Gastroesophageal sphincter (tissue), 4 donors: ENCODE results near the gene NLGN4X. TPM values are rescaled to one million over a fixed set of nuclear protein-coding genes. Genes with fewer than 3 reads are reported as not detected.

ENCODE experiments used
- ATAC-seq: fragments of 150-250 bp; one replicate; pipeline ENCODE4 v1.9.1; 2016; ENCODE audit warnings: mild to moderate bottlenecking, moderate library complexity
- H3K27ac ChIP-seq, 4 donors: fragments of 200-600 bp; sonication (generic) in 3 of 4; 1 replicate in 3 of 4; 2 replicates in 1 of 4; pipeline ENCODE4 v1.5.1; 2016 to 2019
- H3K27me3 ChIP-seq: fragments of 200-600 bp; sonication (generic); one replicate; pipeline ENCODE4 v1.5.1; 2019
- H3K36me3 ChIP-seq, 2 donors: fragments of 200-600 bp; sonication (generic); one replicate each; pipeline ENCODE4 v1.5.1; 2019; ENCODE audit warnings: control low read depth in 1 of 2
- H3K4me1 ChIP-seq, 3 donors: fragments of 200-600 bp; sonication (generic); 1 replicate in 2 of 3; 2 replicates in 1 of 3; pipeline ENCODE4 v1.5.1; 2016 to 2019; ENCODE audit warnings: control low read depth in 2 of 3
- H3K4me3 ChIP-seq, 2 donors: fragments of 200-600 bp; sonication (generic); one replicate each; pipeline ENCODE4 v1.5.1; 2019; ENCODE audit warnings: mild to moderate bottlenecking in 1 of 2, moderate library complexity in 1 of 2
- H3K9me3 ChIP-seq, 3 donors: fragments of 200-600 bp; sonication (generic); one replicate each; pipeline ENCODE4 v1.5.1; 2017 to 2019; ENCODE audit warnings: control low read depth in 2 of 3
- CTCF ChIP-seq, 4 experiments: fragments of 200-600 bp in 2 of 4; fragments of 450-650 bp in 2 of 4; sonication (generic) in 1 of 4; IDR thresholded peaks; one replicate each; pipeline ENCODE4 v1.5.1; 2017 to 2019; ENCODE audit warnings: antibody characterized with exemption in 4 of 4, mild to moderate bottlenecking in 2 of 4, moderate library complexity in 2 of 4
- EP300 ChIP-seq: sonication (generic); formaldehyde crosslinking; IDR thresholded peaks from one replicate; pipeline ENCODE4 v1.6.1; 2017; ENCODE audit warnings: antibody characterized with exemption, mild to moderate bottlenecking
- POLR2A ChIP-seq, 2 donors: fragments of 450-650 bp; IDR thresholded peaks; one replicate each; pipeline ENCODE4 v1.6.1; 2017; ENCODE audit warnings: antibody characterized with exemption in 2 of 2, mild to moderate bottlenecking in 2 of 2, moderate library complexity in 1 of 2
- POLR2AphosphoS5 ChIP-seq: sonication (generic); formaldehyde crosslinking; IDR thresholded peaks from one replicate; pipeline ENCODE4 v1.6.1; 2017; ENCODE audit warnings: antibody characterized with exemption
- WGBS, 2 donors: methylation state at CpG; one replicate each; pipeline ENCODE4 v1.1.5; 2018; ENCODE audit warnings: low coverage in 1 of 2; 5-methylcytosine and 5-hydroxymethylcytosine counted together
- total RNA-seq, 4 donors: library from RNA; depleted of rRNA; stranded (reverse); fragments of >200 nt; gene quantifications; one replicate each; pipeline ENCODE4 v1.1.0, GENCODE V29; 2016

The NLGN4X gene
- total RNA-seq, 4 donors from 2014 or later = 2.0 to 6.7 (median 4.7) TPM

DNA sequence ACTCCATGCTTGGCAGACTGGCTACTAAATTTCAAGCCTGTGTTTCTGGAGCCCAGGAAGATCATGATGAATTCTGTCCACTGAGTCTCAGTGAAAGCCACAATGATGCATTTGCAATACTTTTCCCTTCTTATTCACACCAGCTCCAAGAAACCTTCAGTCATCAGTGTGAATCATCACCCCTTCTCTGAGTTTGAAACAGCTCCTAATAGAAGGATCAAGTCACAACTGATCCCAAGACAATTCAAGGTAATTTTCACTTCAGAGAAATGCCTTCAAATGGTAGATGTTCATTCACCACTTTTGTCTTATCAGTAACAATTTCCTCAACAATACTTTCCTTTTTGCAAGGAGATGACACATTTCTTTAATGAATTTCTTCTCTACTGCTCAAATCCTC is 257.4 kb downstream of the NLGN4X start:
- H3K9me3 ChIP-seq = no peaks in the 10 kb centered on the region
- TF ChIP-seq EP300 = no peak
- no peak for TF ChIP-seq POLR2A (IDR thresholded peaks at IDR 0.05)
- TF ChIP-seq CTCF (IDR thresholded peaks at IDR 0.05) = no peak
- no peak for TF ChIP-seq POLR2AphosphoS5
- H3K4me1 ChIP-seq = no peaks in the 10 kb centered on the region
- no peaks in the 10 kb centered on the region for H3K27me3 ChIP-seq
- H3K27ac ChIP-seq = no peak overlapping the region
- ATAC-seq = no peak
- no peaks in the 10 kb centered on the region for H3K36me3 ChIP-seq
- H3K4me3 ChIP-seq = no peak overlapping the region

DNA sequence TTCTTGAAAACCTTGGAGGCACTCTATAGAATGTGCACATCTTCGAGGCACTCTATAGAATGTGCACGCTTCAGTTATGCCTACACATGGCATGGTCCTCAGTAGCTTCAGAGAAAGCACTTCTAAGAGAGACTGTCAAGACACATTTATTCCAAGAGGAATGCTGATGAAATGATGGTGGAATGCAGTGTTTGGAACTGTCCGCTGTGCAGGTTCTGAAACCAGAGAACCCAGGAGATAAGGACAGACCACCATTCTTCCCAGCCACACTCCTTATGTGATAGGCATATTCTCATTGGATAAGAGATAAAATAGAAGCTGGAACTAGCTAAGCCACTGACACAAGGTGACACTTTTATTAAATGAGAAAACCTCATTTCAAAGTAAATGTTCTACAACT is 263.3 kb downstream of the NLGN4X start:
- H3K9me3 ChIP-seq = no peaks in the 10 kb centered on the region
- WGBS, 2 donors = 86 to 94% methylated on average over 2 of the region's 3 CpGs
- no peak for ATAC-seq
- TF ChIP-seq CTCF (IDR thresholded peaks at IDR 0.05) = no peak
- no peak for TF ChIP-seq POLR2A (IDR thresholded peaks at IDR 0.05)
- no peak for TF ChIP-seq POLR2AphosphoS5
- TF ChIP-seq EP300 = no peak
- no peak overlapping the region for H3K4me3 ChIP-seq
- H3K36me3 ChIP-seq = no peaks in the 10 kb centered on the region
- no peaks in the 10 kb centered on the region for H3K4me1 ChIP-seq
- no peak overlapping the region for H3K27ac ChIP-seq
- no peaks in the 10 kb centered on the region for H3K27me3 ChIP-seq

GRCh38 chrX:5959286-5959685 is 269.4 kb downstream of the NLGN4X start:
- 60 to 73% methylated on average over 1 to 2 of the region's 2 CpGs for WGBS, 2 donors
- Histone ChIP-seq H3K4me3 (no peak overlapping the region), H3K36me3 (no peaks in the 10 kb centered on the region), H3K27me3 (no peaks in the 10 kb centered on the region), H3K27ac (no peak overlapping the region), H3K4me1 (no peaks in the 10 kb centered on the region), H3K9me3 (no peaks in the 10 kb centered on the region)
- TF ChIP-seq POLR2AphosphoS5 = no peak
- no peak for TF ChIP-seq EP300
- no peak for TF ChIP-seq CTCF (IDR thresholded peaks at IDR 0.05)
- no peak for TF ChIP-seq POLR2A (IDR thresholded peaks at IDR 0.05)
- ATAC-seq = no peak

GRCh38 chrX:5958523-5958922 is 270.1 kb downstream of the NLGN4X start:
- no peak overlapping the region for H3K27ac ChIP-seq
- no peaks in the 10 kb centered on the region for H3K27me3 ChIP-seq
- no peaks in the 10 kb centered on the region for H3K9me3 ChIP-seq
- H3K4me3 ChIP-seq = no peak overlapping the region
- H3K36me3 ChIP-seq = no peaks in the 10 kb centered on the region
- no peaks in the 10 kb centered on the region for H3K4me1 ChIP-seq
- WGBS, 2 donors = 73 to 77% methylated on average over 2 of the region's 2 CpGs
- TF ChIP-seq POLR2AphosphoS5 = no peak
- TF ChIP-seq POLR2A (IDR thresholded peaks at IDR 0.05) = no peak
- no peak for TF ChIP-seq CTCF (IDR thresholded peaks at IDR 0.05)
- no peak for TF ChIP-seq EP300
- ATAC-seq = no peak

DNA sequence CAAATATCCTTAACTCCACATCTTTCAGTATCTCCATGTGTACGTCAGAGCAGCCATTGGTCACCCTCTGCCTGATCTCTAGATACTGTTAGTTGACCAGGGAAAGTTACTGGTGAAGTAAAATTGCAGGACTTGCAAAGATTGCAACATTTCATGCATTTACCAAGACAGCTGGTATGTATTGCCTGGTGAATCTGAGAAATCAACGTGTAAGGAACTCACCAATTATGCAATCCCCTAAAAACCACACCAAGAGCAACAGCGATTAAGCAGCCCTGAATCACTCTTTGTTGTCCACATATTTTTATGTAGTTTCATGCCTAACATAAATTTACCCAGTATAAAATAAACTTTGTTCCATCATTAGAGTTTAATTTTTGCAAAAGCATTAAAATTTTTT is 271.2 kb downstream of the NLGN4X start:
- no peak overlapping the region for H3K4me3 ChIP-seq
- H3K9me3 ChIP-seq = no peaks in the 10 kb centered on the region
- H3K27ac ChIP-seq = no peak overlapping the region
- TF ChIP-seq EP300 = no peak
- TF ChIP-seq POLR2AphosphoS5 = no peak
- no peak for TF ChIP-seq CTCF (IDR thresholded peaks at IDR 0.05)
- no peak for TF ChIP-seq POLR2A (IDR thresholded peaks at IDR 0.05)
- no peaks in the 10 kb centered on the region for H3K27me3 ChIP-seq
- 33 to 71% methylated on average over 1 to 2 of the region's 3 CpGs for WGBS, 2 donors
- H3K36me3 ChIP-seq = no peaks in the 10 kb centered on the region
- H3K4me1 ChIP-seq = no peaks in the 10 kb centered on the region
- ATAC-seq = no peak
